ENCODE measurements around the gene CCDC171. TPM values are rescaled to one million over a fixed set of nuclear protein-coding genes. Genes with fewer than 3 reads are reported as not detected.

Gene CCDC171
- total and polyA plus RNA-seq, 5 experiments from 2014 or later: 0.39 to 3.2 (median 0.80) TPM

DNA sequence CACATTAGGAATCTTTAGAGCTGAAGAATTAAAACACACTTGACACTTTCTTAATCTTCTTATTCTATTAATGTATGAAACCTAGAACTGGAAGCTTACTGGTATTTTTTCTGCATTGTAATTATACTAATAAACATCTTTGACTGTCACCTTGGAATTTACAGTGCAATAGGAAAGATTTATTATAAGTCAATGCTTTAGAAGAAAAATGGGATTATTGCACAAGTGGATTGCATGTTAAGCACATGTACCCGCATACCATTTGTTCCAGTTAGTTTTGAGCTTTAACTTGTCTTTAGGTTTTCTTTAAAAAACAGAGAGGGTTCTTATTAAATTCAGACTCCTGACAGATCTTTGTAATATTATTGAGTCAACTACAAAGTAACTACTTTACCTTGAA lies 278.5 kb downstream of the CCDC171 start:
- Mint-ChIP-seq H3K4me1 (no peaks in the 10 kb centered on the region), H3K4me3 (no peak overlapping the region), H3K27ac (no peak overlapping the region), H3K36me3 (no peaks in the 10 kb centered on the region), H3K27me3 (no peaks in the 10 kb centered on the region), H3K9me3 (no peaks in the 10 kb centered on the region)
- POLR2A ChIA-PET: no interaction called here
- no peak for DNase-seq
- ATAC-seq: no peak

DNA sequence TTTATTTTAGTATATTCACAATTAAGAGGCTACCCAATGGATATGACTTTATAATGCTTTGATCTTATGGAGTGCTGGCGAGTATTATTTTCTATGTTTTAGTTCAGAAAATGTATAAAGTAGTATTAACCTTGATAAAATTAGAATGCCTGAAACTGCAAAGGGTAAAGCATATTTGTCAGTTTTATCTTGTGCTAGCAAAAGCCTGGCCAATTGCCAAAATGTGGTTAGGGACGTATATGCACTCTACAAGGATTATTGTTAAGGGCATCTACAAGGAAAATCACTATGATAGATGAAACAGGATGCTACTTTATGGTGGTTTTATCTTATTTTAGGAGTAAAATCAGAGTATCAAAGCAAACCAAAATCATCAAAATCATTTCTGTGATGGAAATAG lies 281.7 kb downstream of the CCDC171 start:
- peaks cover 0 to 1% (median 0%) of the 10 kb centered on the region in 4 donors for H3K4me1 Mint-ChIP-seq
- H3K9me3 Mint-ChIP-seq: no peaks in the 10 kb centered on the region
- DNase-seq (no peak), ATAC-seq (no peak)
- POLR2A ChIA-PET: no interaction called here
- no peaks in the 10 kb centered on the region for H3K27me3 Mint-ChIP-seq
- no peak overlapping the region for H3K4me3 Mint-ChIP-seq
- no peaks in the 10 kb centered on the region for H3K36me3 Mint-ChIP-seq
- H3K27ac Mint-ChIP-seq: no peak overlapping the region

DNA sequence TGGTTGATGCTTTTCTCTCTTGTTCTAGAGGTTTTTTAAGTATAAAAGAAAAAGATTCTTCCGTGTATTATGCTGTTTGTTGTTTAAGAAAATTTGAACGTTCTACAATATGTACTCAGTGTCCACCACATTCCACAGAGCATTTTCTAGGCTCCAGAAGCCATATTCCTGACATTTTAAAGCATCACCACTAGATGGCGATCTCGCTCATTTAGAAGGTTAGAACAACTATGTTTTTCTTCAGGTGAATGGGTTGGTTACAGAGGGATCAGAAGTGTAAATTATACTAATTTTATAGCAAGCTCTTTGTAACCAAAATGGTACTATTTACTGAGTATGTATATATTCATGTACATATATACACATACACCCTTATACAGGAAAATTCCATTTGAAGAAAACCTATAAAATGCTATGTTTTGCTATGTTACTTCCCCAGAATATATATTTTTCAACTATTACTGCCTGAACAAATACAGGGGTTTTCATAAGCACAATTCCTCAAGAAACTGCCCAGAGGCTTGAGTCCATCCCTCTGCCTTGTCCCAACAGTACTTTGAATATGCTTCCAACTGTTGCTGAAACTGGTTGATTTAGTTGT lies 284.3 kb downstream of the CCDC171 start:
- H3K4me1 Mint-ChIP-seq: peaks cover 0 to 1% (median 0%) of the 10 kb centered on the region in 4 donors
- no peaks in the 10 kb centered on the region for H3K36me3 Mint-ChIP-seq
- ATAC-seq: no peak
- H3K27ac Mint-ChIP-seq: no peak overlapping the region
- H3K9me3 Mint-ChIP-seq: no peaks in the 10 kb centered on the region
- POLR2A ChIA-PET: no interaction called here
- DNase-seq: peak in 5 of 10 donors; percentile 9 to 41 (median 36)
- H3K27me3 Mint-ChIP-seq: no peaks in the 10 kb centered on the region
- no peak overlapping the region for H3K4me3 Mint-ChIP-seq

DNA sequence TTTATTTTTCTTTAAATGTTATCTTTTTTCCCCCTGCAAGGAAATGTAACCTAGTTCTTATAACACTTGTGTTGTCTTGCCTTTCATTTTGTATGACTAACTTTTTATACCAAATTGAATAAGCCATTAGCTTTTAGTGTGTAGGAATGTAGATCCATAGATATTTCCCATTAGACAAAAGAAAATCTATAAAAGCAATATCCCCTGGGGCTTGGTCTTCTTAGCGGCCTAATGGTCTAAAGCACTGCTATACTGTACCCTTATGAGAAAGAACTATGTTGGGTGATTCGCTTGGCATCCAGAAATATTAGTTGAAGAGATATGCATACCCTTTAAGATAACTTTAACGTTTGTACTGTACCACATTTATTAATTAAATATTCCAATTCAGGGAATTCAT lies 289.2 kb downstream of the CCDC171 start:
- no peaks in the 10 kb centered on the region for H3K36me3 Mint-ChIP-seq
- no peak for DNase-seq
- no peak for ATAC-seq
- no peaks in the 10 kb centered on the region for H3K27me3 Mint-ChIP-seq
- no peak overlapping the region for H3K4me3 Mint-ChIP-seq
- POLR2A ChIA-PET: no interaction called here
- no peaks in the 10 kb centered on the region for H3K9me3 Mint-ChIP-seq
- no peak overlapping the region for H3K27ac Mint-ChIP-seq
- peaks cover 0 to under 1% (median 0%) of the 10 kb centered on the region in 4 donors for H3K4me1 Mint-ChIP-seq

DNA sequence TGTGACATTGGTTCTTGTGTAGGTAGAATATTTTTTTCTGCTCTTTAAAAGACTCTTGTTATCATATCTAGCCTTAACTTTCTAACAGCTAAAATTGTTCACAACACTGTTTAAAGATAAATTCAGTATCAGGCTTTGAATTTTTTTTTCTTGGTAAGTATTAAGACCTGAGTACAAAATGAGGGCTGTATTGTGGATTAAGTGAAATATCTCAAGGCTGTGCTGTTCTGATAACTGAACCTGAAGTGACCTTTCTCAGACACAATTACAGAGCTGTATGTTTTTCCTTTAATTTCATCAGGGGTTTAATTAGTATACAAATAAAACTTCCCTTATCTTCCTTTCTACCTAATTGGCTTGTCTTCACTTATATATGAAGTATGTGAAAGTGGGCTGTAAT lies 290.5 kb downstream of the CCDC171 start:
- DNase-seq (no peak), ATAC-seq (no peak)
- Mint-ChIP-seq H3K36me3 (no peaks in the 10 kb centered on the region), H3K27me3 (no peaks in the 10 kb centered on the region), H3K9me3 (no peaks in the 10 kb centered on the region), H3K27ac (no peak overlapping the region), H3K4me1 (no peaks in the 10 kb centered on the region), H3K4me3 (no peak overlapping the region)
- POLR2A ChIA-PET: no interaction called here

DNA sequence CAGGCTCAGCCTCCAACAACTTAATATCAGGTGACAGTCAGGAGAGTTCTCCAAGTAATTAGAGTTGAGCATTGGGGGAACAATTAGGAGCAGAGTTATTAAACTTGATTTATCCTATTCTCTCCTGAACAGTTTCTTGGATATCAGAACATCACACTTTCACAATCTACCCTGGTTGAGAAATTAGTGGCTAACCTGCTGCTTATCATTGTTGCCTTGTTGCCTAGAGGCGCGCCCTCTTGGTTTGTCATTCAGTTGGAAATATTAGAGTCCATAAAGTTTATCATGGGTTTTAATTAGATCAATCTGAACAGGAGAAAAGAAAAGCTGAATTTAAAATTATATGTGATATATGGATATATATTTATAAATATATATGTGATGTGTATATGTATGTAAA lies 291.1 kb downstream of the CCDC171 start:
- H3K4me1 Mint-ChIP-seq: no peaks in the 10 kb centered on the region
- H3K27ac Mint-ChIP-seq: no peak overlapping the region
- H3K4me3 Mint-ChIP-seq: no peak overlapping the region
- no peaks in the 10 kb centered on the region for H3K36me3 Mint-ChIP-seq
- ATAC-seq: no peak
- no peak for DNase-seq
- POLR2A ChIA-PET: no interaction called here
- no peaks in the 10 kb centered on the region for H3K9me3 Mint-ChIP-seq
- no peaks in the 10 kb centered on the region for H3K27me3 Mint-ChIP-seq

DNA sequence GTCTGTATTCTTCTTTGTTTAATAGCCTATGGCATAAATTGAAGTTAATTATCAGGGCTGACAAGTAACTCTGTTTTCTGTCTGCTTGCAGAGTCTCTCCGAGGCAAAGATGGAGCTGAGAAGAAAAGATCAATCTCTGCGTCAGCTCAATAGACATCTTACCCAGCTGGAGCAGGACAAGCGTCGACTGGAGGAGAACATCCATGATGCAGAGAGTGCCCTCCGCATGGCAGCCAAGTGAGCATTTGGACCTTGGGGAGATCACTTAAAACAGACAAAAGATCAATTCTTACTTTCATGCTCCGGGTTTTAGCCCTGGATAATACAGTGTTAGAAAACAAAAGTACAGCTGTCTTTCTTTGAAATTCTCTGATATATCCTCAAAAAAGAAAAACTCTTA lies 293.8 kb downstream of the CCDC171 start:
- DNase-seq: no peak
- Mint-ChIP-seq H3K27ac (no peak overlapping the region), H3K27me3 (no peaks in the 10 kb centered on the region), H3K36me3 (no peaks in the 10 kb centered on the region), H3K4me1 (no peaks in the 10 kb centered on the region), H3K9me3 (no peaks in the 10 kb centered on the region), H3K4me3 (no peak overlapping the region)
- ATAC-seq: no peak
- POLR2A ChIA-PET: no interaction called here

DNA sequence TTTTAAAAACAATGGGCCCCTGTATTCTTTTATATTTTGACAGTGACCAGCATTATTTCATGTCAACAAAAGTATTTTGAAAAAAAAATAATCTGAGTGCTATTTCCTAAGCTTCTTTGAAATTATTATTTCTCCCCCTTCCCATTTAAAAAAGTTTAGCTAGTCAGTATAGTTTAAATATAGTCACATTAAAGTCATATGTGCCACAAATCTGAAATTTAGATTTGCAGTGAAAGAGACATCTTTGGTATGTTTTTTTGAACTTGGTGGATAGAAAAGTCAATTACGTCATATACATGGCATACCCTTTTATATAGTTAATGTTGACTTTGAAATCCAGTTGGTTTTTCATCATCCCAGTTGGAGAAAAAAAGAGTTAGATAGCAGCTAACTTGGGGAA lies 297.0 kb downstream of the CCDC171 start:
- Mint-ChIP-seq H3K36me3 (no peaks in the 10 kb centered on the region), H3K27me3 (no peaks in the 10 kb centered on the region), H3K27ac (no peak overlapping the region), H3K4me3 (no peak overlapping the region), H3K9me3 (no peaks in the 10 kb centered on the region), H3K4me1 (no peaks in the 10 kb centered on the region)
- DNase-seq (no peak), ATAC-seq (no peak)
- POLR2A ChIA-PET: no interaction called here

DNA sequence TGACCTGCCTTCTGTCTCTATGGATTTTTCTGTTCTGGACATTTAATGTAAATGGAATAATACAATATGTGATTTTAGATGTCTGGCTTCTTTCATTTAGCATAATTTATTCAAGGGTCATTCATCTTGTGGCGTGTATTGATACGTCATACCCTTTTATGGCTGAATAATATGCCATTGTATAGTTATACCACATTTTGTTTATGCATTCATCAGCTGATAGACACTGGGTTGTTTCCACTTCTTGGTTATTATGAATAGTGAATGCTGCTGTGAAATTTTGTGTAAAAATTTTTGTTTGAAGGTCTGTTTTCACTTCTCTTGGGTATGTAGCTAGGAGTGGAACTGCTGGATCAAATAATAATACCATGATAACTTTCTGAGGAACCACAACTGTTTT lies 298.9 kb downstream of the CCDC171 start:
- POLR2A ChIA-PET: no interaction called here
- ATAC-seq (no peak), DNase-seq (no peak)
- no peaks in the 10 kb centered on the region for H3K27me3 Mint-ChIP-seq
- no peak overlapping the region for H3K27ac Mint-ChIP-seq
- H3K4me1 Mint-ChIP-seq: no peaks in the 10 kb centered on the region
- no peak overlapping the region for H3K4me3 Mint-ChIP-seq
- H3K36me3 Mint-ChIP-seq: no peaks in the 10 kb centered on the region
- no peaks in the 10 kb centered on the region for H3K9me3 Mint-ChIP-seq

DNA sequence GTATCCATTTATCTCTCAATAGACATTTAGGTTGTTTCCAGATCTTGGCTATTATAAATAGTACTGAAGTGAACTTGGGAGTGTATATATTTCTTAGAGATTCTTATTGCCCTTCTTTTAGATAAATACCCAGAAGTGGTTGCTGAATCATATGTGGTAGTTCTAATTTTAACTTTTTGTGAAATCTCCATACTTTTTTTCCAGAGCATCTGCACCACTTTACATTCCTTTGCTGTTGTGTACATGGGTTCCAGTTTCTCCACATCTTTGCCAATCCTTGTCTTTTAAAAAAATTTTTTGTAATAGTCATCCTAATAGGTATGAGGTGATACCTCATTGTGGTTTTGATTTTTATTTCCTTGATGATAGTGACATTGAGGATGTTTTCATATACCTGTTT lies 303.7 kb downstream of the CCDC171 start:
- no peak overlapping the region for H3K4me3 Mint-ChIP-seq
- no peaks in the 10 kb centered on the region for H3K9me3 Mint-ChIP-seq
- no peak for DNase-seq
- no peaks in the 10 kb centered on the region for H3K4me1 Mint-ChIP-seq
- H3K36me3 Mint-ChIP-seq: peaks cover 0 to 2% (median 2%) of the 10 kb centered on the region in 3 donors
- no peaks in the 10 kb centered on the region for H3K27me3 Mint-ChIP-seq
- ATAC-seq: no peak
- H3K27ac Mint-ChIP-seq: no peak overlapping the region
- POLR2A ChIA-PET: no interaction called here

DNA sequence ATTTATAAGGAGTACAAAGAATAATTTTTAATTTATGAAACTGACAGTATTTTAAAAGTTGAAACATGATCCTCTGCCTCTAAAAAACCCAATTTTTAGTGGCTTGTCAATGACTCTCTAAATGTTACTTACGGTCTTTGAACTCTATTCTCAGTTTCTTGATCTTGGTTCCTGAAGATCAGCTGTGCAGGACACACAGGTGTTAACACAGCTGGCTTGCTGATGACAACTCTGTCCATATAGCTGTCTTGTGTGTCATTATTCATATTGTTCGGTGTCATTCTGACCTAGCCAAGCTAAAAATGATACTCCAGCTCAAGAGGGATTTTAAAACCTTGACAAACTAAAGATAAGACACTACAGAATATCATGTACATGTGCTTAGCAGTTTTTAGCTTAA lies 314.5 kb downstream of the CCDC171 start:
- Mint-ChIP-seq H3K27me3 (peaks cover 0 to 3% (median 0%) of the 10 kb centered on the region in 5 donors), H3K36me3 (peaks cover 0 to 2% (median 1%) of the 10 kb centered on the region in 3 donors), H3K9me3 (peaks cover 0 to 4% (median 0%) of the 10 kb centered on the region in 9 donors), H3K4me1 (no peaks in the 10 kb centered on the region), H3K4me3 (no peak overlapping the region), H3K27ac (no peak overlapping the region)
- POLR2A ChIA-PET: no interaction called here
- no peak for DNase-seq
- no peak for ATAC-seq

DNA sequence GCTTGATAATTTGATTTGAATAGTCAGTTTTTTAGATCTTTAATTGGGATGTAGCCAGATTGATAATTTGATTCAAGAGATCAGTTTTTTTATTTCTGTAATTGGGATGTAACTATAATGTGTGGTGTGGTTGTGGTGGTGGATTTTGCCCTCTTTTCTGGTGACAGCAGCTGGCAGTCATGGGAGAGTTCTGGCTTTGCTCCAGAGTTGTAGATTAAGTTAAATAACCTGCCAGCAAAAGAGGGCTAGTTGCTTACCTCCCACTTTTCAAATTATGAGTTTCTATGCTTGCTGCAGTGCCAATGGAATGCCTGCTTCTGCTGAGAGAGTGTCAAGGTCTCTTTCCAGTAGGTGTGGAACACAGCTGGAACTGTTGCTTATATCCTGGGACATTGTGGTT lies 315.1 kb downstream of the CCDC171 start:
- DNase-seq: no peak
- H3K36me3 Mint-ChIP-seq: no peaks in the 10 kb centered on the region
- peaks cover 0 to 3% (median 0%) of the 10 kb centered on the region in 5 donors for H3K27me3 Mint-ChIP-seq

DNA sequence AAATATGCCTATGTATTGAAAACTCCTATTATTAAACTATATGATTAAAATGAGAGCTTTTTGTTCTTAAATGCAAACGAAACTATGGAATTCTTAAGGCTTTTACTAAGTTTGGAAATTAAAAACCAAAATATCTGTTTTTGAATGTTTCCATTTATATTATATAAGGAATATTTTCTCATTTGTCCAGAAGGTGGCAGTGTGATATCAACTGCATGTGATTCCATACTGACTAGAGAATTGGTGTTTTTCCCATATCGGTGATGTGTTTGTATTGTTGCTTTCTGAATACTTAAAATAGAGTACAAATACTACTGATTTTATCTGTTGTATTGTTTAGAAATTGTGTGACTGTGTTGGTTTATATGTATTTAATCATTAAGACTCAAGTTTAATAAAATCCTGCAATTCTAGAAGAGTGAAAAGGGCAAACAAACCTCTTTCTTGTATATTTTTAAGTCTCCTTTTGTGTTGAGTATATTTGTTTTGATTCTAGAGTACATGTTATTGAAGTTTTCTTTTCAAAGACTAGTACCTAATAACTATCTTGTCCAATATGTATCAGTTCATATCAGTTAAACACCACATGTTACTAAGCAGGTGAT lies 320.8 kb downstream of the CCDC171 start:
- H3K36me3 Mint-ChIP-seq: no peaks in the 10 kb centered on the region
- DNase-seq (peak in 3 of 10 donors; percentile 24 to 30 (median 29)), ATAC-seq (no peak)
- H3K27me3 Mint-ChIP-seq: peaks cover 0 to 3% (median 0%) of the 10 kb centered on the region in 5 donors
- H3K9me3 Mint-ChIP-seq: peaks cover 0 to 2% (median 0%) of the 10 kb centered on the region in 9 donors
- H3K4me1 Mint-ChIP-seq: no peaks in the 10 kb centered on the region
- H3K27ac Mint-ChIP-seq: no peak overlapping the region
- POLR2A ChIA-PET: no interaction called here
- H3K4me3 Mint-ChIP-seq: no peak overlapping the region

More for the DNA sequence above, 315.1 kb downstream of the CCDC171 start:
- POLR2A ChIA-PET: no interaction called here
- Mint-ChIP-seq H3K4me3 (no peak overlapping the region), H3K4me1 (no peaks in the 10 kb centered on the region), H3K9me3 (no peaks in the 10 kb centered on the region), H3K27ac (no peak overlapping the region)
- no peak for ATAC-seq

DNA sequence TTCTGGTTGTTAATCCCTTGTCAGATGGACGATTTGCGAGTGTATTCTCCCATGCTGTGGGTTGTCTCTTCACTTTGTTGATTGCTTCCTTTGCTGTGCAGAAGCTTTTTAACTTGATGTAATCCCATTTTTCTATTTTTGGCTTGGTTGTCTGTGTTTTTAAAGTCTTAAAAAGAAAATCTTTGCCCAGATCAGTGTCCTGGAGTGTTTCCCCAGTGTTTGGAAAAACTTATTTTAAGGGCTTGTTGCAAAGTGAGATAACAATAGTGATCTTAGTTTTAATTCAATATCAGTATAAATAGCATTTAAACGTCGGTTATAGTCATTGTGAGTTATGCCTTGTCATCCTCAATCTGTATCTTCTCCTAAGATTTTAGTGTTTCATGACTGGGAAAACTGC lies 329.5 kb downstream of the CCDC171 start:
- no peaks in the 10 kb centered on the region for H3K4me1 Mint-ChIP-seq
- H3K36me3 Mint-ChIP-seq: no peaks in the 10 kb centered on the region
- ATAC-seq (no peak), DNase-seq (no peak)
- POLR2A ChIA-PET: no interaction called here
- peaks cover 0 to 6% (median 0%) of the 10 kb centered on the region in 9 donors for H3K9me3 Mint-ChIP-seq
- H3K27ac Mint-ChIP-seq: no peak overlapping the region
- H3K27me3 Mint-ChIP-seq: no peaks in the 10 kb centered on the region
- no peak overlapping the region for H3K4me3 Mint-ChIP-seq

Measured in naive thymus-derived CD8-positive, alpha-beta T cell (primary cell).